GM19372 (cell line): Measurements from ENCODE around the gene TIMP2.

Experiments
- ATAC-seq: cut with Tn5 transposase; IDR thresholded peaks from one replicate; pipeline ENCODE4 v1.9.1; 2021; ENCODE audit warnings: mild to moderate bottlenecking, low read depth, moderate library complexity; ENCODE audit not compliant: unreplicated experiment

The TIMP2 gene

GRCh38 chr17:78840780-78841611, 84.2 kb downstream of the TIMP2 start, which contains the start of gene USP36:
TSS of gene USP36 (minus strand) at chr17:78840814. CDS start at chr17:78836363, 4,451 bp downstream.
- ATAC-seq, result peak; percentile 84

- no peak for ATAC-seq
Observed at GRCh38 chr17:78840530-78840779, 84.7 kb downstream of the TIMP2 start.

- ATAC-seq, result peak; percentile 9
Observed at GRCh38 chr17:78839762-78840529, 85.2 kb downstream of the TIMP2 start.

- ATAC-seq, result no peak
Observed at GRCh38 chr17:78839235-78839761, 85.9 kb downstream of the TIMP2 start.

GRCh38 chr17:78838574-78839005, 86.6 kb downstream of the TIMP2 start:
- no peak for ATAC-seq

GRCh38 chr17:78836420-78837021, 88.7 kb downstream of the TIMP2 start:
- ATAC-seq, result no peak

- ATAC-seq, result no peak
Observed at GRCh38 chr17:78834571-78834970, 90.6 kb downstream of the TIMP2 start.

DNA sequence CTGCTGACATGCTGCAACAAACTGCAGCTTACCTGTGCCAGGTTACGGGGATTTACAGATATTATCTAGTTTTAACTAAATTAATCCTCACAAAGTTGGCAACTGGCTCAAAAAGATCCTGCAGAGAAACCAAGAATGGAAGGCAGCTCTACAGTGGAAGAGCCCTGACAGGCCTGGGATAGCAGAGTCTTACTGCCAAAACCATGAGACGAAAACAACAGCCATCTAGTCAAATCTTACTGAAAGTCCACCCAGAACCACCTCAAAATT, 92.7 kb downstream of the TIMP2 start:
- ATAC-seq, result no peak

- no peak for ATAC-seq
Observed at GRCh38 chr17:78831688-78832540, 93.3 kb downstream of the TIMP2 start.

DNA sequence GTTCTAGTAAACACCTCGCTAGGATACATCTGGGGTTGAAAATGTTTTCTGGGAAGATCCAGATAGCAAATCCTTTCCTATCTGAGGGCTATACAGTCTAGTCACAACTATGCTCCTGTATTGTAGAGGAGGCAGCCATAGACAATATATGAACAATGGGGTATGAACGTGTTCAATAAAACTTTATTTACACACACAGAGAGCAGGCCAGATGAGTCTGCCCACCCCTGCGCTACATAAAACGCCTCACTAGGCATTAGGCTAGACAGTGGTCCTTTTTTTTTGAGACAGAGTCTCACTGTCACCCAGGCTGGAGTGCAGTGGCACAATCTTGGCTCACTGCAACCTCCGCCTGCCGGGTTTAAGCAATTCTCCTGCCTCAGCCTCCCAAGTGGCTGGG, 95.7 kb downstream of the TIMP2 start:
- ATAC-seq, result no peak

GRCh38 chr17:78828470-78829185, 96.6 kb downstream of the TIMP2 start:
- no peak for ATAC-seq

- no peak for ATAC-seq
Observed at GRCh38 chr17:78826836-78827509, 98.2 kb downstream of the TIMP2 start.

GRCh38 chr17:78826421-78826820, 98.8 kb downstream of the TIMP2 start:
- no peak for ATAC-seq

GRCh38 chr17:78825696-78826095, 99.5 kb downstream of the TIMP2 start:
- ATAC-seq, result no peak

- ATAC-seq, result no peak
Observed at GRCh38 chr17:78824240-78824639, 100.9 kb downstream of the TIMP2 start.

DNA sequence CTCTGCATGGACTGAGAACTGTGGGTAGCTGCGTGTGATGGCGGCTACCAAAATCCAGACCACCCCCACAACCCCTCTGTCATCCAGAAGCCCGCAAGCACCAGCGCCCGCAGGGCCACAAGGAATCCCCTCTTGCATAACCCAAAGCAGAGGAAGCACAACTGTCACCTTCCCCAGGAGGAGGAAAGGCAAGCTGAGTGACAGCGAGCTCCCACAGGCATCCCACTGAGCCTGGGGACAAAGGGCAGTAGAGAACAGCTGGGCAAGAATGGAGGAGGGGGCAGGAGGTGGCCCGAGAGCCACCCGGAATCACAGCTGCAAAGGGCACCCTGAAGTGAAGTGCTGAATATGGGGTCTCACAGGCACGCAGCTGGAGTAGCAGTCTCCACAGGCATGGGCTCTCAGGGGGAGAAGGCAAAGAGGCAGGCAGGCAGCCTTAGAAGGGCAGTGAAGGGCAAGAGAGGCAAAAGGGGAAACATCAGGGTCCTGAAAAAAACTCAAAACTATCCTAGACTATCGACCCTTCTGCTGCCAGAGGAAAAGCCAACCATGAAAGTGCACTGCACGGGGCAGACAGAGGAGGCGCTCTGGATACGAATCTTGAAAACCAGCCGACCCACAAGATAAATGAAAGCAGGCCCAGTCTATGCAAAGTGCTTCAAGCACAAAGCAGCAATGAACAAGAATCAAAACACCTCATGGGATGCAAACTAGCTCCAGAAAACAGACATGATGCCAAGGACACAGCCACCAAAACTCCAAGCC, 101.7 kb downstream of the TIMP2 start:
- no peak for ATAC-seq

DNA sequence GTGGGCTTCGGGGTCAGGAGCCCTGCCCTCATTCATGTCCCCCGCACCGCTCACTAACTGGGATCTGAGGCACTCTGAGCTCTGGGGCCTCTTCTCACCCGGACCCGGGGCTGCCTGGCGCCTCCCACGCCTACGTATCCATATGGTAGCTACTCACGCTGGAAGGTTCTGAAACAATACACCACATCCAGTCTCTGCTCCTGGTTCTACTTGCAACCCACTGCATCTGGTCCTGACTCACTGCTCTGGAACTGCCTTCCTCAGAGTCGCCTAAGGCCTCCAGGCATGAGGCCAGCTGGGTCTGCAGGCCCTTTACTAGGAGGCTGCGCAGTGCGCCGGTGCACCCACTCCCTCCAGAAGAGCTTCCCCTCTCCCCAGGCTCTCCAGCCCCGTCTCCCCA, 102.6 kb downstream of the TIMP2 start:
- no peak for ATAC-seq

GRCh38 chr17:78821961-78822360, 103.2 kb downstream of the TIMP2 start:
- ATAC-seq, result no peak

DNA sequence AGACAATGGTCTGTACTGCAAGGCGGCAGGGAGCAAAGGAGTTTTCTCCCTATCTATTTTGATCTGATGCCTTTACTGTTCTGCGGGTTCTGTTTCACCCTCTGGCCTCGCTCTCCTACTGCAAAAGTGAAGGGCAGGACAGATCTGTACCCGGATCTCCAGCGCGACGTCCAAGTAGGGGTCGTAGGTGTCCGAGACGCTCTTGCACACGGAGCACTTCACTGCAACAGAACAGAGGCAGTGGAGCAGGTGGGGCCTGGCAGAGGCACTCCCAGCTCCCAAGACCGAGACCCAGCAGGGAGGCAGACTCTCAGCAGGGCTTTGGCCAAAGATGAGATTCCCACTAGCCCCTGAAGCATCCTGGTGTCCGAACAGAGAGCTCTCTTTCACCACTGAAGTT, 104.3 kb downstream of the TIMP2 start:
- no peak for ATAC-seq
